Testis (tissue), 3 donors: ENCODE measurements around the gene PGRMC1. TPM values are rescaled to one million over a fixed set of nuclear protein-coding genes. Genes with fewer than 3 reads are reported as not detected.
"Not testable (repeated sequence)": the region's sequence is repeated elsewhere in the genome, so short reads cannot be mapped to it uniquely, and the experiment has no call there.

ENCODE experiments used
- DNase-seq: peaks from one replicate; pipeline ENCODE4 v3.0.0-alpha.2; 2019
- H3K27ac ChIP-seq, 2 donors: fragments of 200-600 bp; sonication (generic); one replicate each; pipeline ENCODE4 v1.5.1; 2019
- H3K27me3 ChIP-seq: fragments of 200-600 bp; sonication (generic); one replicate; pipeline ENCODE4 v1.5.1; 2019
- H3K36me3 ChIP-seq: fragments of 200-600 bp; sonication (generic); one replicate; pipeline ENCODE4 v1.5.1; 2017; ENCODE audit warnings: low read depth; ENCODE audit errors: missing control alignments
- H3K4me1 ChIP-seq: fragments of 200-600 bp; sonication (generic); one replicate; pipeline ENCODE4 v1.5.1; 2019
- H3K4me3 ChIP-seq, 2 donors: fragments of 200-600 bp; sonication (generic); one replicate each; pipeline ENCODE4 v1.5.1; 2017 to 2019
- H3K9me3 ChIP-seq: fragments of 200-600 bp; sonication (generic); one replicate; pipeline ENCODE4 v1.5.1; 2017
- CTCF ChIP-seq, 3 experiments: fragments of 450-650 bp in 2 of 3; fragments of 200-600 bp in 1 of 3; sonication (generic) in 1 of 3; IDR thresholded peaks; one replicate each; pipeline ENCODE4 v1.5.1; 2016 to 2019; ENCODE audit warnings: antibody characterized with exemption in 3 of 3, mild to moderate bottlenecking in 2 of 3, moderate library complexity in 1 of 3
- POLR2A ChIP-seq: fragments of 450-650 bp; IDR thresholded peaks from one replicate; pipeline ENCODE4 v1.6.1; 2017; ENCODE audit warnings: antibody characterized with exemption, mild to moderate bottlenecking, moderate library complexity
- WGBS, 2 donors: methylation state at CpG; one replicate each; pipeline ENCODE4 v1.1.5; 2018; 5-methylcytosine and 5-hydroxymethylcytosine counted together
- intact Hi-C: fragments of 100-400 bp; cut with DNase I; formaldehyde crosslinking; loops from one replicate; pipeline ENCODE4 v1.15.1; 2023; ENCODE audit warnings: low total_unique reads
- polyA plus RNA-seq: library from polyadenylated mRNA; stranded (reverse); fragments of 350-450 nt; fragmentation: Illumina TruSeq; extraction: RNeasy Lipid Tissue Mini Kit (QIAGEN cat#74804); gene quantifications from one replicate; pipeline ENCODE4 v1.2.3, GENCODE V29; 2014; ENCODE audit warnings: low read depth, low replicate concordance; ENCODE audit not compliant: insufficient read depth
- total RNA-seq, 2 donors: library from RNA; depleted of rRNA; stranded (reverse); fragments of >200 nt; gene quantifications; one replicate each; pipeline ENCODE4 v1.2.3, GENCODE V29; 2016

PGRMC1 gene
- total and polyA plus RNA-seq, 3 donors from 2014 or later: 53.5 to 99.9 (median 74.8) TPM

GRCh38 chrX:119273420-119274192 is 37.5 kb downstream of the PGRMC1 start:
- Histone ChIP-seq H3K36me3 (no peaks in the 10 kb centered on the region), H3K27ac (no peak overlapping the region), H3K27me3 (no peaks in the 10 kb centered on the region), H3K4me1 (no peaks in the 10 kb centered on the region), H3K4me3 (peak overlapping the region; percentile 29 to 34), H3K9me3 (no peaks in the 10 kb centered on the region)
- intact Hi-C loops: no loop called here
- TF ChIP-seq CTCF (IDR thresholded peaks at IDR 0.05): no peak
- no peak for TF ChIP-seq POLR2A
- WGBS, 2 donors: 13 to 22% methylated on average over 11 to 20 of the region's 61 CpGs
- peak; percentile 69 for DNase-seq

GRCh38 chrX:119282347-119282746 is 46.3 kb downstream of the PGRMC1 start:
- WGBS, 2 donors: 90 to 99% methylated on average over 4 of the region's 4 CpGs

GRCh38 chrX:119288890-119289393 is 52.9 kb downstream of the PGRMC1 start:
- TF ChIP-seq POLR2A (no peak), CTCF (IDR thresholded peaks at IDR 0.05) (no peak)
- H3K4me3 ChIP-seq: no peak overlapping the region
- intact Hi-C loops: no loop called here
- no peak for DNase-seq
- 76 to 93% methylated on average over 4 of the region's 4 CpGs for whole genome bisulfite sequencing, 2 donors
- H3K36me3 ChIP-seq: no peaks in the 10 kb centered on the region
- H3K9me3 ChIP-seq: no peaks in the 10 kb centered on the region
- H3K4me1 ChIP-seq: no peaks in the 10 kb centered on the region
- no peak overlapping the region for H3K27ac ChIP-seq
- H3K27me3 ChIP-seq: no peaks in the 10 kb centered on the region

More at GRCh38 chrX:119282347-119282746, 46.3 kb downstream of the PGRMC1 start:
- H3K27me3 ChIP-seq, H3K4me3 ChIP-seq, H3K4me1 ChIP-seq, H3K36me3 ChIP-seq, H3K9me3 ChIP-seq, DNase-seq, intact Hi-C loops, H3K27ac ChIP-seq: not testable (repeated sequence)

GRCh38 chrX:119290476-119290875 is 54.4 kb downstream of the PGRMC1 start:
- TF ChIP-seq POLR2A (no peak), CTCF (IDR thresholded peaks at IDR 0.05) (no peak)
- no peak for DNase-seq
- H3K4me3 ChIP-seq: no peak overlapping the region
- H3K27ac ChIP-seq: no peak overlapping the region
- intact Hi-C loops: no loop called here
- H3K36me3 ChIP-seq: no peaks in the 10 kb centered on the region
- H3K27me3 ChIP-seq: no peaks in the 10 kb centered on the region
- H3K4me1 ChIP-seq: no peaks in the 10 kb centered on the region
- H3K9me3 ChIP-seq: no peaks in the 10 kb centered on the region

GRCh38 chrX:119291246-119291645 is 55.2 kb downstream of the PGRMC1 start:
- H3K27ac ChIP-seq, H3K27me3 ChIP-seq, DNase-seq, H3K4me1 ChIP-seq, H3K36me3 ChIP-seq, H3K9me3 ChIP-seq, intact Hi-C loops, H3K4me3 ChIP-seq: not testable (repeated sequence)
- WGBS, 2 donors: 57 to 79% methylated on average over 1 to 2 of the region's 2 CpGs

GRCh38 chrX:119292445-119292844 is 56.4 kb downstream of the PGRMC1 start:
- Histone ChIP-seq H3K4me3 (no peak overlapping the region), H3K9me3 (no peaks in the 10 kb centered on the region), H3K36me3 (no peaks in the 10 kb centered on the region), H3K27ac (no peak overlapping the region), H3K27me3 (no peaks in the 10 kb centered on the region), H3K4me1 (no peaks in the 10 kb centered on the region)
- no peak for DNase-seq
- intact Hi-C loops: no loop called here
- TF ChIP-seq POLR2A: no peak
- no peak for TF ChIP-seq CTCF (IDR thresholded peaks at IDR 0.05)
